ENCODE data around the gene LRBA. TPM values are rescaled to one million over a fixed set of nuclear protein-coding genes. Genes with fewer than 3 reads are reported as not detected.
"Not testable (repeated sequence)": the region's sequence is repeated elsewhere in the genome, so short reads cannot be mapped to it uniquely, and the experiment has no call there.

Gene LRBA
- total RNA-seq, 1 experiment from 2014 or later = 23.0 TPM

- DNase-seq (ENCODE audit: low read depth) = peak; percentile 66
Measured at GRCh38 chr4:151015459-151016347, 619 bp upstream of the LRBA start.

GRCh38 chr4:151013944-151014343 is 1.1 kb downstream of the LRBA start:
- no peak for DNase-seq (ENCODE audit: low read depth)

GRCh38 chr4:151013491-151013890 is 1.6 kb downstream of the LRBA start:
- DNase-seq (ENCODE audit: low read depth) = no peak

GRCh38 chr4:151012820-151013219 is 2.3 kb downstream of the LRBA start:
- DNase-seq (ENCODE audit: low read depth) = peak; percentile 69

- DNase-seq (ENCODE audit: low read depth) = no peak
Measured at GRCh38 chr4:151012376-151012775, 2.7 kb downstream of the LRBA start.

- DNase-seq (ENCODE audit: low read depth) = peak; percentile 69
Measured at GRCh38 chr4:151004222-151004621, 10.9 kb downstream of the LRBA start.

- DNase-seq (ENCODE audit: low read depth) = no peak
Measured at GRCh38 chr4:151000747-151001429, 14.2 kb downstream of the LRBA start.

GRCh38 chr4:150999086-150999485 is 16.0 kb downstream of the LRBA start:
- no peak for DNase-seq (ENCODE audit: low read depth)

- DNase-seq (ENCODE audit: low read depth) = no peak
Measured at GRCh38 chr4:150997141-150997540, 17.9 kb downstream of the LRBA start.

- no peak for DNase-seq (ENCODE audit: low read depth)
Measured at GRCh38 chr4:150994721-150995120, 20.4 kb downstream of the LRBA start.

GRCh38 chr4:150993577-150993976 is 21.5 kb downstream of the LRBA start:
- DNase-seq (ENCODE audit: low read depth) = not testable (repeated sequence)

- no peak for DNase-seq (ENCODE audit: low read depth)
Measured at GRCh38 chr4:150990993-150991392, 24.1 kb downstream of the LRBA start.

GRCh38 chr4:150990250-150990649 is 24.8 kb downstream of the LRBA start:
- no peak for DNase-seq (ENCODE audit: low read depth)

GRCh38 chr4:150988238-150988637 is 26.8 kb downstream of the LRBA start:
- DNase-seq (ENCODE audit: low read depth) = no peak

GRCh38 chr4:150987204-150987603 is 27.9 kb downstream of the LRBA start:
- no peak for DNase-seq (ENCODE audit: low read depth)

- DNase-seq (ENCODE audit: low read depth) = no peak
Measured at GRCh38 chr4:150986085-150986484, 29.0 kb downstream of the LRBA start.

GRCh38 chr4:150983851-150984250 is 31.2 kb downstream of the LRBA start:
- no peak for DNase-seq (ENCODE audit: low read depth)

GRCh38 chr4:150982557-150983233 is 32.4 kb downstream of the LRBA start:
- no peak for DNase-seq (ENCODE audit: low read depth)

- no peak for DNase-seq (ENCODE audit: low read depth)
Measured at GRCh38 chr4:150978738-150979575, 36.1 kb downstream of the LRBA start.

- DNase-seq (ENCODE audit: low read depth) = no peak
Measured at GRCh38 chr4:150976478-150977118, 38.5 kb downstream of the LRBA start.

GRCh38 chr4:150974750-150975149 is 40.3 kb downstream of the LRBA start:
- no peak for DNase-seq (ENCODE audit: low read depth)
